SK-N-SH treated with all-trans-retinoic acid at 6 μM for 48 hours (cell line): ENCODE data around the gene UGT1A6.

Experiments used
- ATAC-seq: fragments of 200-7000 bp; cut with Tn5 transposase; 3 replicates; pipeline ENCODE4 v1.9.1; 2020; ENCODE audit warnings: mild to moderate bottlenecking, moderate library complexity
- ARNTL ChIP-seq: fragments of 450-650 bp; formaldehyde crosslinking; IDR thresholded peaks from 2 replicates; pipeline ENCODE4 v1.5.0; 2020; ENCODE audit warnings: low read depth, mild to moderate bottlenecking, moderate library complexity, borderline replicate concordance
- BACH2 ChIP-seq: fragments of 250-450 bp; sonication (Bioruptor Pico); IDR thresholded peaks from 2 replicates; pipeline ENCODE4 v1.9.0; 2021; ENCODE audit warnings: mild to moderate bottlenecking, borderline replicate concordance
- CSDC2 ChIP-seq: fragments of 250-450 bp; sonication (Bioruptor Pico); IDR thresholded peaks from 2 replicates; pipeline ENCODE4 v1.5.0; 2020; ENCODE audit warnings: mild to moderate bottlenecking, moderate library complexity
- CSRNP3 ChIP-seq: fragments of 250-450 bp; sonication (Bioruptor Pico); IDR thresholded peaks from 2 replicates; pipeline ENCODE4 v1.5.1; 2021; ENCODE audit warnings: mild to moderate bottlenecking, moderate library complexity
- ESRRG ChIP-seq: fragments of 250-450 bp; sonication (Bioruptor Pico); IDR thresholded peaks from 2 replicates; pipeline ENCODE4 v1.6.1; 2021; ENCODE audit warnings: mild to moderate bottlenecking
- GLIS3 ChIP-seq: fragments of 250-450 bp; sonication (Bioruptor Pico); IDR thresholded peaks from 2 replicates; pipeline ENCODE4 v1.5.0; 2020; ENCODE audit warnings: mild to moderate bottlenecking, moderate library complexity
- ISL1 ChIP-seq: fragments of 250-450 bp; sonication (Bioruptor Pico); IDR thresholded peaks from 2 replicates; pipeline ENCODE4 v2.1.2; 2022; ENCODE audit warnings: mild to moderate bottlenecking, moderate library complexity
- OSR1 ChIP-seq: fragments of 250-450 bp; sonication (Bioruptor Pico); IDR thresholded peaks from 2 replicates; pipeline ENCODE4 v1.8.0; 2022; ENCODE audit warnings: moderate library complexity, mild to moderate bottlenecking, inconsistent platforms
- PPARA ChIP-seq: fragments of 250-450 bp; sonication (Bioruptor Pico); IDR thresholded peaks from 2 replicates; pipeline ENCODE4 v1.5.0; 2020; ENCODE audit warnings: mild to moderate bottlenecking, borderline replicate concordance
- SNAI2 ChIP-seq: fragments of 250-450 bp; sonication (Bioruptor Pico); IDR thresholded peaks from 2 replicates; pipeline ENCODE4 v1.5.0; 2020; ENCODE audit warnings: mild to moderate bottlenecking, moderate library complexity
- TOX ChIP-seq: fragments of 250-450 bp; sonication (Bioruptor Pico); IDR thresholded peaks from 2 replicates; pipeline ENCODE4 v1.8.0; 2021; ENCODE audit warnings: mild to moderate bottlenecking, moderate library complexity, borderline replicate concordance
- ZC3H10 ChIP-seq: fragments of 250-450 bp; sonication (Bioruptor Pico); IDR thresholded peaks from 2 replicates; pipeline ENCODE4 v1.5.1; 2021; ENCODE audit warnings: mild to moderate bottlenecking, moderate library complexity
- ZFP3 ChIP-seq: fragments of 250-450 bp; sonication (Bioruptor Pico); IDR thresholded peaks from 2 replicates; pipeline ENCODE4 v1.5.0; 2020; ENCODE audit warnings: mild to moderate bottlenecking, moderate library complexity
- ZFP30 ChIP-seq: fragments of 450-650 bp; formaldehyde crosslinking; IDR thresholded peaks from 2 replicates; pipeline ENCODE4 v1.5.0; 2022; ENCODE audit warnings: mild to moderate bottlenecking, moderate library complexity
- ZNF70 ChIP-seq: fragments of 450-650 bp; formaldehyde crosslinking; IDR thresholded peaks from 2 replicates; pipeline ENCODE4 v1.5.0; 2020; ENCODE audit warnings: mild to moderate bottlenecking, moderate library complexity
- ZNF8 ChIP-seq: fragments of 450-650 bp; formaldehyde crosslinking; IDR thresholded peaks from 2 replicates; pipeline ENCODE4 v1.5.0; 2020; ENCODE audit warnings: mild to moderate bottlenecking, moderate library complexity
- TF ChIP-seq, protein P1 (sequence below): fragments of 250-450 bp; sonication (Bioruptor Pico); IDR thresholded peaks from 2 replicates; pipeline ENCODE4 v1.8.0; 2020; ENCODE audit warnings: mild to moderate bottlenecking, moderate library complexity, borderline replicate concordance
- TF ChIP-seq, protein P2 (sequence below): fragments of 250-450 bp; sonication (Bioruptor Pico); IDR thresholded peaks from 2 replicates; pipeline ENCODE4 v1.5.0; 2020; ENCODE audit warnings: mild to moderate bottlenecking, moderate library complexity
- TF ChIP-seq, protein P3 (sequence below): fragments of 250-450 bp; sonication (Bioruptor Pico); IDR thresholded peaks from 2 replicates; pipeline ENCODE4 v1.5.1; 2020; ENCODE audit warnings: low read depth, mild to moderate bottlenecking, moderate library complexity

Gene UGT1A6

GRCh38 chr2:233706720-233707119 is 14.0 kb downstream of the UGT1A6 start:
- TF ChIP-seq ISL1 = peak; percentile 23; the same call in 1 of the 2 replicates
- no peak for TF ChIP-seq ZFP3 (CRISPR knock-in tag)
- TF ChIP-seq, all 23 proteins: peak for 1
- ATAC-seq = peak; percentile 69

DNA sequence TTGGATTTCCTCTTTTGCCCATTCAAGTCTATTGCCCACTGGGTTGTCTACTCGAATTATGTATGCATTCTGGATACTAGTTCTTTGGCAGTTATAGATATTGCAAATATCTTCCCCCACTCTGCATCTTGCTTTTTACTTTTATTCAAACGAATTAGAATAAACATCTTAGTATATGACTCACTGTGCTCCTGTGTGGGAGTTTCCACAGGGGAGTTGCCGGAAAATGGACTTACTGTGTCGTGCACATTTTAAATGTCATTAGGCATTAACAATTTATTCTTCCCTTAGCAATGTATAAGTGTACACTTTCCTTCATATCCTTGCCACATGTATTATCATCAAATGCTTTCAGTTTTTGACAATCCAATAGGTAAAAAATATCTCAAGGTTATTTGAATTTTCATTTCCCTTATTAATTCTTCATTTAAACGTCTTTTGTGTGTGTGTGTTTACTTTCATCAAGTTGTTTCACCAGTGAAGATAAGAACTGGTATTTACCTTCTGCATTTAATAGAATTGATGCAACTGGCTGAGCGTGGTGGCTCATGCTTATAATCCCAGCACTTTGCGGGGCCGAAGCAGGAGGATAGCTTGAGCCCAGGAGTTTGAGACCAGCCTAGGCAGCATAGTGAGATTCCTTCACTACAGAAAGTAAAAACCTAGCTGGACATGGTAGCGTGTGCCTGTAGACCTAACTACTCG is 15.4 kb downstream of the UGT1A6 start:
- TF ChIP-seq ZC3H10 (CRISPR knock-in tag) = no peak
- no peak for TF ChIP-seq CSDC2 (CRISPR knock-in tag)
- TF ChIP-seq GLIS3 (CRISPR knock-in tag) = no peak
- TF ChIP-seq OSR1 = no peak
- 0 out of 2 replicates have a peak, but pooled peaks have one; percentile 17 for TF ChIP-seq ISL1
- no peak for TF ChIP-seq ZFP30 (CRISPR knock-in tag)
- TF ChIP-seq ESRRG (CRISPR knock-in tag) = no peak
- no peak for TF ChIP-seq SNAI2 (CRISPR knock-in tag)
- TF ChIP-seq, all 23 proteins: peak for 1
- ATAC-seq = no peak

DNA sequence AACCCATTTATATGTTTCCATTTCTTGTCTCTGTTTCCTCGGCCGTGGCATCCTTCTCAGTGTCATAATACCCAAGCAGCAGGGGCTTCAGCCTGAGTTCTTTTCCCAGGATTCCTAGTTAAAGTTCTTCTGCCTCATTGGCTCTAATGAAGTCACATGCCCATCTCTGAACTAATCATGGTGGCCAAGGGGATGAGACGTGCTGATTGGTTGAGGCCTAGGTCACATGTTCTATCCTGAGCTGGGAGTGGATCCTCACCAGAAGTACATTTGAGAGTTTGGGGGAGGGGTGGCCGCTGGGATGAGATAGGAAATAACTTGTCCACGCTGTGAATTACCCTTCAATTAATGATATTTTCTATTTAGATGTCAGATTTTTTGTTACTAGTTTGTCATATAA is 16.3 kb downstream of the UGT1A6 start:
- no peak for ATAC-seq

More for the DNA sequence above, 16.3 kb downstream of the UGT1A6 start:
- TF ChIP-seq, protein P1, sequence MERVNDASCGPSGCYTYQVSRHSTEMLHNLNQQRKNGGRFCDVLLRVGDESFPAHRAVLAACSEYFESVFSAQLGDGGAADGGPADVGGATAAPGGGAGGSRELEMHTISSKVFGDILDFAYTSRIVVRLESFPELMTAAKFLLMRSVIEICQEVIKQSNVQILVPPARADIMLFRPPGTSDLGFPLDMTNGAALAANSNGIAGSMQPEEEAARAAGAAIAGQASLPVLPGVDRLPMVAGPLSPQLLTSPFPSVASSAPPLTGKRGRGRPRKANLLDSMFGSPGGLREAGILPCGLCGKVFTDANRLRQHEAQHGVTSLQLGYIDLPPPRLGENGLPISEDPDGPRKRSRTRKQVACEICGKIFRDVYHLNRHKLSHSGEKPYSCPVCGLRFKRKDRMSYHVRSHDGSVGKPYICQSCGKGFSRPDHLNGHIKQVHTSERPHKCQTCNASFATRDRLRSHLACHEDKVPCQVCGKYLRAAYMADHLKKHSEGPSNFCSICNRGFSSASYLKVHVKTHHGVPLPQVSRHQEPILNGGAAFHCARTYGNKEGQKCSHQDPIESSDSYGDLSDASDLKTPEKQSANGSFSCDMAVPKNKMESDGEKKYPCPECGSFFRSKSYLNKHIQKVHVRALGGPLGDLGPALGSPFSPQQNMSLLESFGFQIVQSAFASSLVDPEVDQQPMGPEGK = no peak
- TF ChIP-seq, protein P2, sequence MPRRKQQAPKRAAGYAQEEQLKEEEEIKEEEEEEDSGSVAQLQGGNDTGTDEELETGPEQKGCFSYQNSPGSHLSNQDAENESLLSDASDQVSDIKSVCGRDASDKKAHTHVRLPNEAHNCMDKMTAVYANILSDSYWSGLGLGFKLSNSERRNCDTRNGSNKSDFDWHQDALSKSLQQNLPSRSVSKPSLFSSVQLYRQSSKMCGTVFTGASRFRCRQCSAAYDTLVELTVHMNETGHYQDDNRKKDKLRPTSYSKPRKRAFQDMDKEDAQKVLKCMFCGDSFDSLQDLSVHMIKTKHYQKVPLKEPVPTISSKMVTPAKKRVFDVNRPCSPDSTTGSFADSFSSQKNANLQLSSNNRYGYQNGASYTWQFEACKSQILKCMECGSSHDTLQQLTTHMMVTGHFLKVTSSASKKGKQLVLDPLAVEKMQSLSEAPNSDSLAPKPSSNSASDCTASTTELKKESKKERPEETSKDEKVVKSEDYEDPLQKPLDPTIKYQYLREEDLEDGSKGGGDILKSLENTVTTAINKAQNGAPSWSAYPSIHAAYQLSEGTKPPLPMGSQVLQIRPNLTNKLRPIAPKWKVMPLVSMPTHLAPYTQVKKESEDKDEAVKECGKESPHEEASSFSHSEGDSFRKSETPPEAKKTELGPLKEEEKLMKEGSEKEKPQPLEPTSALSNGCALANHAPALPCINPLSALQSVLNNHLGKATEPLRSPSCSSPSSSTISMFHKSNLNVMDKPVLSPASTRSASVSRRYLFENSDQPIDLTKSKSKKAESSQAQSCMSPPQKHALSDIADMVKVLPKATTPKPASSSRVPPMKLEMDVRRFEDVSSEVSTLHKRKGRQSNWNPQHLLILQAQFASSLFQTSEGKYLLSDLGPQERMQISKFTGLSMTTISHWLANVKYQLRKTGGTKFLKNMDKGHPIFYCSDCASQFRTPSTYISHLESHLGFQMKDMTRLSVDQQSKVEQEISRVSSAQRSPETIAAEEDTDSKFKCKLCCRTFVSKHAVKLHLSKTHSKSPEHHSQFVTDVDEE = no peak
- TF ChIP-seq CSRNP3 (CRISPR knock-in tag) = no peak
- TF ChIP-seq GLIS3 (CRISPR knock-in tag) = no peak
- no peak for TF ChIP-seq SNAI2 (CRISPR knock-in tag)
- no peak for TF ChIP-seq PPARA (CRISPR knock-in tag)
- no peak for TF ChIP-seq ZNF8 (CRISPR knock-in tag)
- no peak for TF ChIP-seq ZC3H10 (CRISPR knock-in tag)
- TF ChIP-seq ESRRG (CRISPR knock-in tag) = no peak
- TF ChIP-seq, protein P3, sequence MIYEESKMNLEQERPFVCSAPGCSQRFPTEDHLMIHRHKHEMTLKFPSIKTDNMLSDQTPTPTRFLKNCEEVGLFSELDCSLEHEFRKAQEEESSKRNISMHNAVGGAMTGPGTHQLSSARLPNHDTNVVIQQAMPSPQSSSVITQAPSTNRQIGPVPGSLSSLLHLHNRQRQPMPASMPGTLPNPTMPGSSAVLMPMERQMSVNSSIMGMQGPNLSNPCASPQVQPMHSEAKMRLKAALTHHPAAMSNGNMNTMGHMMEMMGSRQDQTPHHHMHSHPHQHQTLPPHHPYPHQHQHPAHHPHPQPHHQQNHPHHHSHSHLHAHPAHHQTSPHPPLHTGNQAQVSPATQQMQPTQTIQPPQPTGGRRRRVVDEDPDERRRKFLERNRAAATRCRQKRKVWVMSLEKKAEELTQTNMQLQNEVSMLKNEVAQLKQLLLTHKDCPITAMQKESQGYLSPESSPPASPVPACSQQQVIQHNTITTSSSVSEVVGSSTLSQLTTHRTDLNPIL (CRISPR knock-in tag) = no peak
- TF ChIP-seq CSDC2 (CRISPR knock-in tag) = no peak
- no peak for TF ChIP-seq ZFP3 (CRISPR knock-in tag)
- no peak for TF ChIP-seq ZFP30 (CRISPR knock-in tag)
- no peak for TF ChIP-seq OSR1
- no peak for TF ChIP-seq BACH2
- no peak for TF ChIP-seq ISL1
- TF ChIP-seq TOX = no peak
- TF ChIP-seq ARNTL (CRISPR knock-in tag) = no peak
- TF ChIP-seq ZNF70 = no peak
- TF ChIP-seq, all 23 proteins: peak for 0
